Type B pancreatic cell (in vitro differentiated cells): ENCODE results near the gene BICD2. TPM values are rescaled to one million over a fixed set of nuclear protein-coding genes. Genes with fewer than 3 reads are reported as not detected.
A peak's percentile ranks its signal among the peaks of the same experiment; 100 is the strongest.

Experiments
- DNase-seq: peaks from one replicate; pipeline ENCODE4 v3.0.0; 2021; ENCODE audit warnings: mixed read lengths; ENCODE audit not compliant: unreplicated experiment; ENCODE audit errors: extremely low spot score
- H3K27ac Mint-ChIP-seq: 2 replicates; pipeline ENCODE4 v1.8.0; 2021; ENCODE audit warnings: mild to moderate bottlenecking, mixed read lengths
- H3K27me3 Mint-ChIP-seq: 2 replicates; pipeline ENCODE4 v1.8.0; 2021; ENCODE audit warnings: mixed read lengths
- H3K36me3 Mint-ChIP-seq: 2 replicates; pipeline ENCODE4 v1.8.0; 2021; ENCODE audit warnings: mixed read lengths
- H3K4me1 Mint-ChIP-seq: one replicate; pipeline ENCODE4 v1.8.0; 2021; ENCODE audit warnings: mixed read lengths; ENCODE audit not compliant: unreplicated experiment
- H3K4me3 Mint-ChIP-seq: 2 replicates; pipeline ENCODE4 v1.8.0; 2021; ENCODE audit warnings: mild to moderate bottlenecking, mixed read lengths
- H3K9me3 Mint-ChIP-seq: 2 replicates; pipeline ENCODE4 v1.8.0; 2021; ENCODE audit warnings: mixed read lengths
- CTCF ChIP-seq: fragments of 200-600 bp; sonication (generic); conservative IDR thresholded peaks from 2 replicates; pipeline ENCODE4 v1.5.0; 2021; ENCODE audit warnings: antibody characterized with exemption, mild to moderate bottlenecking
- total RNA-seq: library from RNA; stranded (reverse); gene quantifications from 2 replicates; pipeline ENCODE4 v1.2.1, GENCODE V29; 2021; ENCODE audit warnings: low replicate concordance

Gene BICD2
- total RNA-seq, 1 donor from 2014 or later: 28.6 TPM

GRCh38 chr9:92664394-92665152 is 100.1 kb downstream of the BICD2 start:
- no peaks in the 10 kb centered on the region for H3K9me3 Mint-ChIP-seq
- H3K4me1 Mint-ChIP-seq: peaks cover 41% of the 10 kb centered on the region
- no peak for TF ChIP-seq CTCF
- no peaks in the 10 kb centered on the region for H3K27me3 Mint-ChIP-seq
- H3K36me3 Mint-ChIP-seq: peaks cover 12% of the 10 kb centered on the region
- H3K4me3 Mint-ChIP-seq: peak overlapping the region; percentile 15
- DNase-seq: no peak
- H3K27ac Mint-ChIP-seq: peak overlapping the region; percentile 32

- H3K27me3 Mint-ChIP-seq: no peaks in the 10 kb centered on the region
- DNase-seq: no peak
- peaks cover 12% of the 10 kb centered on the region for H3K36me3 Mint-ChIP-seq
- no peak for TF ChIP-seq CTCF
- no peaks in the 10 kb centered on the region for H3K9me3 Mint-ChIP-seq
- peaks cover 38% of the 10 kb centered on the region for H3K4me1 Mint-ChIP-seq
- no peak overlapping the region for H3K4me3 Mint-ChIP-seq
- H3K27ac Mint-ChIP-seq: no peak overlapping the region
These were observed 100.7 kb downstream of the BICD2 start for GRCh38 chr9:92663951-92664350.

GRCh38 chr9:92663126-92663525 is 101.5 kb downstream of the BICD2 start:
- no peaks in the 10 kb centered on the region for H3K9me3 Mint-ChIP-seq
- peaks cover 32% of the 10 kb centered on the region for H3K4me1 Mint-ChIP-seq
- H3K27ac Mint-ChIP-seq: no peak overlapping the region
- no peak for DNase-seq
- no peak for TF ChIP-seq CTCF
- H3K36me3 Mint-ChIP-seq: peaks cover 12% of the 10 kb centered on the region
- no peaks in the 10 kb centered on the region for H3K27me3 Mint-ChIP-seq
- no peak overlapping the region for H3K4me3 Mint-ChIP-seq

- Mint-ChIP-seq H3K9me3 (no peaks in the 10 kb centered on the region), H3K4me3 (no peak overlapping the region), H3K27me3 (no peaks in the 10 kb centered on the region), H3K36me3 (peaks cover 9% of the 10 kb centered on the region), H3K4me1 (peaks cover 32% of the 10 kb centered on the region), H3K27ac (peak overlapping the region; percentile 23)
- no peak for DNase-seq
- no peak for TF ChIP-seq CTCF
These were observed 102.9 kb downstream of the BICD2 start for GRCh38 chr9:92661743-92662142.

Other genes with a start within 250 kb of the BICD2 start
- 0.24 and 0.51 TPM in 2 replicates for gene ECM2, start 228.8 kb downstream of the BICD2 start, total RNA-seq
- 8.1 and 11.6 TPM in 2 replicates for gene IPPK, start 94.7 kb downstream of the BICD2 start, total RNA-seq
- 8.8 and 12.3 TPM in 2 replicates for gene ZNF484, start 113.2 kb upstream of the BICD2 start, total RNA-seq
- gene FGD3, start 182.7 kb upstream of the BICD2 start, total RNA-seq: 5.5 and 8.4 TPM in 2 replicates